SKM-1 (cell line): ENCODE data around the gene MAML1.

ENCODE experiments used
- DNase-seq: peaks from one replicate; lab custom pipeline; 2025; ENCODE audit not compliant: unreplicated experiment; lab: John Stamatoyannopoulos, UW

MAML1 gene

GRCh38 chr5:179793468-179794139 is 61.0 kb downstream of the MAML1 start, which contains the start of gene LTC4S:
TSS of gene LTC4S (plus strand) at chr5:179793986. CDS start at chr5:179794081, 95 bp downstream.
- DNase-seq, result peak; percentile 81

GRCh38 chr5:179794171-179794570 is 61.5 kb downstream of the MAML1 start:
- DNase-seq, result no peak

DNA sequence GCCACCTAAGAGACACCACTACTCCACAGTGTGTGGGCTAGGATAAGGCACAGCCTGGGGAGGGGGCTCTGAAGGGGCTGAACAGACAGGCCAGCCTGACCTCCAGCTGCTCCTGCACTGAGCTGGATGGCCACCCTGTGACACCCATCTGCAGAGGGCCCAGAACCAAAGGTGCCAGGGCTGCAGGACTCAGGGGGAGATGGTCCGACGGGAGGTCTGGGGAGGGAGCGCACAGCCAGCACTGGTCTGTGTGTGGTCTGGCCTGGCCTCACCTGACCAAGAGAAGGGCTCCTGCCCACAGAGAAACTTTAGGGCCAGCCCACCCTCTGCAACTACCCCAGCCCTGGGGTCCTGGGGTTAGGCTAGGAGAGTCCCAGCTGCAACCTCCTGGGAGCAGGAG is 62.0 kb downstream of the MAML1 start:
- no peak for DNase-seq

DNA sequence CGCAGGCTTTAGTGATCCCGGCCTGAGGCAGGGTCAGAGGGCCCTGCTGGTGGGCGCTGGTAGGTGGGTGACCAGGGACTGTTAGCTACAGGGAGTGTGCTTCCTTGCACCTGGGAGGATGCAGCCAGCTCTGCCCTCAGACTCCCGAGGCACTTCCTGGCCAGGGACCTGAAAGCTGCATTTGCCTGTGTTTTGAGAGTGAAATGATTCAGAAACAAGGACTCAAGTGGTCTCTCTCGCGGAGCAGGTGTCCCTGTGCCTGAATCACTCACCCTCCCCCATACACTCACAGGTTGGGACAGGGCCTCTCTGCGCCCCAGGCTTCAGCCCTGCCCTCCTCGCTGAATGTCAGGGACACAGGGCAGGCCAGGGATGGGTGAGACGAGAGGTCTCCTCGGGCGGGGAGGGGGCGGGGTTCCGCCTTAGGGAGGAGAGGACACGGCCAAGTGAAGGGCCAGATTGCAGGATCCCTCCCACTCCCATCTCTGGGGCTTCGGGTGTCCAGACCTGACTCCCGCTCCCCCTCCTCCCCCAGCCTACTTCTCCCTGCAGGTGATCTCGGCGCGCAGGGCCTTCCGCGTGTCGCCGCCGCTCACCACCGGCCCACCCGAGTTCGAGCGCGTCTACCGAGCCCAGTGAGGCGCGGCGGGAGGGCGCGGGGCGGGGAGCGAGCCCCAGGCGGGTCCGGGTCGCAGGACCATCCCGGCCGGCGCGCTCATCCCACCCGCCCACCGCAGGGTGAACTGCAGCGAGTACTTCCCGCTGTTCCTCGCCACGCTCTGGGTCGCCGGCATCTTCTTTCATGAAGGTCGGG is 62.6 kb downstream of the MAML1 start:
- no peak for DNase-seq

DNA sequence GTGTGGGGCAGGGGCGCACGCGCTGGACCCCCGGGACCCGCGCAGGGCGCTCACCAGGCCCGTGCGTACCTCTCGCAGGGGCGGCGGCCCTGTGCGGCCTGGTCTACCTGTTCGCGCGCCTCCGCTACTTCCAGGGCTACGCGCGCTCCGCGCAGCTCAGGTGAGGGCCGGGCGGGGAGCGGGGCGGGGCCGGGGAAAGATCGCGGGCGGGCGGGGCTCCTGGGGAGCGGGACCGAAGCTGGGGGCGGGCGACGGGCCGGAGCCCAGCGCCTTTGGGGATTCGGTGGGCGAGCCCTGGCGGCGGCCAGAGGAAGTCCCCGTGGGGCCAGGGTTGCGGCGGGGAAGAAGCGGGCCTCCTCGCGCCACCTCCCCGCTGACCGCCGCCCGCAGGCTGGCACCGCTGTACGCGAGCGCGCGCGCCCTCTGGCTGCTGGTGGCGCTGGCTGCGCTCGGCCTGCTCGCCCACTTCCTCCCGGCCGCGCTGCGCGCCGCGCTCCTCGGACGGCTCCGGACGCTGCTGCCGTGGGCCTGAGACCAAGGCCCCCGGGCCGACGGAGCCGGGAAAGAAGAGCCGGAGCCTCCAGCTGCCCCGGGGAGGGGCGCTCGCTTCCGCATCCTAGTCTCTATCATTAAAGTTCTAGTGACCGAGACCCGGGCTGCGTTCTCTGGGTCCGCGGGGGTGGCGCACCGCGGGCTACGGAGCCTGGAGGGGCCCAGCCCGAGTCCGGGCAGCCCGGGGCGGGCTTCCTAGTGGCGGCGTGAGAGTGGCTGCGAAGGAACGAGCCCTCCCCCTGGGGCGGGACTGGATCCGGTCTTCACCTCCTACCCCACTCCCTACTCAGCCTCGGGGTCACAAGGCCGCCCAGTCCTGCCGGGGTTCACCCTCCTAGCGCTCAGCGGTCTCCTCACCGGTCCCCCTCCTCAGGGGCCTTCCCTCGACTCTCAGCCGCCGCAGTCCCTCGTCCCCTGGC is 63.5 kb downstream of the MAML1 start:
- peak; percentile 89 for DNase-seq

GRCh38 chr5:179796877-179797608 is 64.4 kb downstream of the MAML1 start:
- DNase-seq, result no peak

DNA sequence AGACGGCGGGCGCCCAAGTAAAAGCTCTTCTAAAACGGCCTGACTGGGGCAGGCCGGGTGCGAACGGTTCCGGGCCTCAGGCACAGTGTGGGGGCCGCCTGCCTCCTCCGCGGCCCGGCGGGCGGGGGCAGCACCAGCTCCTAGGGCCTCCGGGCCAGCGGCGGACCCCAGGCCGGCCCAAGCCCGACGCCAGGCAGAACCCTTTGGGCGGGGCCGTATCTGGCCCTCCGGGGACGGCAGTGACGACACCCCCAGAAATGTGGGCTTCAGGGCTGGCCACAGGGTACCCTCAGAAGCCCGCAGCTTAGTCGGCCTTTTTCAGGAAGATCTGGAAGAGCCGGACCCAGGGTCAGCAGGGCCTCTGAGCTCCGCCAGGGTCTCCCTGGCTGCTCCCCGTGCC is 65.1 kb downstream of the MAML1 start:
- no peak for DNase-seq

DNA sequence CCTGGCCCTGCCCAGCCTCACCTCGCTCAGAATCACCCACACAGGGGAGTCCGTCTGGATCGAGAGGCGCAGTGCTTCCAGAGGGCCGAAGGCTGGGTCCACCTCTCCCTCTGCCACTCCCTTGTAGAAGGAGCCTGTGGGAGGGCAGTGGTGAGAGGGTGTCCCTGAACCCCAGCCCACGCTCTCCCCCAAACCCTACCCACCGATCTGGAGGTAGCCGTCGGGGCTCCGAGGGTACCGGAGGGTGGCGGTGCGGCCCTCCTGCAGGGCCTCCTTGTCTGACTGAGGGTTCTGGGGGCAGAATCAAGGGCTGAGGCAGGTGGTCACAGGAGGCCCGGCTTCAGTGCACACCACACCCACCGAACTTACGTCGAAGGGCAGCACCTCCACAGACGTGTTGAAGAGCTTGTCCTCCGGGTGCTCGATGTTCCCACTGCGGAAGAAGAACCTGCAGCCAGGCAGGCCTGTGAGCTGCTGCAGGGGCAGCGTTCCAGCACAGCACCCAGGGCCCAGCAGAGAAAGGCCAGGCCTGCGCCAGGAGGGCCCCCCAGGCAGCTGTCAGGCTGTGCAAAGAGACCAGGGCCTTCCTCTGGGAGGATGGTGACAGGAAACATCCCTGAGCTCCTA is 65.6 kb downstream of the MAML1 start:
- no peak for DNase-seq

GRCh38 chr5:179798771-179799643 is 66.4 kb downstream of the MAML1 start:
- no peak for DNase-seq

DNA sequence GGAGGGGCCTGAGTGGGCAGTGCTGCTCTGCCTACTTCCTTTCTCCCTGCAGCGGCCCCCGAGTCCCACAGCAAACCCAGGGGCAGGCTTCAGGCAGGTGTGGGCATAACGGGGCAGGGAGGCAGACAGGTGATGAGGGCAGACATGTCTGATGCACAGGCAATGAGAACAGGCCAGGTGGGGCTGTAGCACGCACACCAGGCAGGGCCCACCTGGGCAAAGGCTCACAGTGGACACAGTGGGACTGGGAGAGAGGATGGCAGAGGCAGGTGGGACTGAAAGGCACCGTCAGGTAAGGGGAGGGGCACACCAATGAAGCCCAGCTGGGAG is 67.0 kb downstream of the MAML1 start:
- no peak for DNase-seq

DNA sequence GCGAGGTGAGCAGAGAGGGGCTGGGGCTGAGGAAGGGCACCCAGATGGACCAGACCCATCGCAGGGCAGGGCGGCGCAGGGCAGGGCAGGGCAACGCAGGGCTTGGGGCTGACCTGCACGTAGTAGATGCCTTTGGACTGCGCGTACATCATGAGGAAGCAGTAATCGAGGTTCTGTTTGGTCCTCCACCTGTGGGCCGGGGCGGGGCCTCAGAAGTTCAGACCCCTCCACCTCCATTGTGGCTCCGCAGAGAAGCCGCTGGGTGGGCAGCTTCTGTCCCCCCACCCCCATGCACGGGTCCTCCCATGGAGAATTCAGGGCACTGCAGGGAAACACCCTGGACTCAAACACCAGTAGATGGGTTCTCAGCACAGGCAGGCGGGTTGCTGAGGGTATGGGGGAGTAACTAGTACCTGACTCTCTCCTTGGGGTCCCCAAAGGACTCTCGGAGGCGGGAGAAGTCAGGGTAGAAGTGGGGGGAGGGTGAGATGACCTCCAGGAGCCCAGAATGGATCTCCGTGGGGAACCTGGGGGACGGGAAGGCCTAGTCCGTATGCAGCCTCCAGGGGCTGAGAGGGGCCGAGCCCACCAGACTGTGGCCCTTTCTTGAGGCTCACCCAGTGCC is 67.6 kb downstream of the MAML1 start:
- DNase-seq, result no peak

DNA sequence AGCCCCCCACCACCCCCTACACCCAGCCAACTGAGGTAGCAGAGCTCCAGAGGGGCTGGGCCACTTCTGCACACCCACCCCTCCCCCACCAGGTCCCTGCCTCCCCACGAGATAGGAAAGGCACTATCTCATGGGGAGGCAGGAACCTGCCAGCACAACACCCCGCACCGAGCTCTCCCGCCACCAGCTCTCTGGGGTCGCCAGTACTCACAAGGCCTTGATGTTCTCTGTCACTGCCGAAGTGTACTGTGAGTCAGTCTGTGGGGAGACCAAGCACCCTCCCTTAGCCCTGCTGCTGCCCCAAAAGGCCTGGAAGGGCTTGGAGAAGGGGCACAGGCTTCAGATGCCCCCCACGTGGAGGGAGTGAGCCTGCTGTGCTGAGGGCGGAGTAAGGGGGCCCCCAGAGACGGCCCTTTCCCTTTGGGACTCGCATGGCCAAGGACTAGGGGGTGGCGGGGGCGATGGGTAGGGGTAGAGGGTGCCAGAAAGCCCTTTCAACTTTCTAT is 68.1 kb downstream of the MAML1 start:
- no peak for DNase-seq

GRCh38 chr5:179801304-179802206 is 68.9 kb downstream of the MAML1 start:
- DNase-seq, result no peak

GRCh38 chr5:179802207-179802883 is 69.7 kb downstream of the MAML1 start:
- no peak for DNase-seq

- no peak for DNase-seq
Observed at GRCh38 chr5:179802950-179803562, 70.4 kb downstream of the MAML1 start.

GRCh38 chr5:179803651-179804554 is 71.3 kb downstream of the MAML1 start:
- DNase-seq, result peak; percentile 74
